PC-3 (cell line): Measurements from ENCODE around the gene SVIL. TPM values are rescaled to one million over a fixed set of nuclear protein-coding genes. Genes with fewer than 3 reads are reported as not detected.

Experiments
- ATAC-seq: fragments of 200-7000 bp; cut with Tn5 transposase; 2 replicates; pipeline ENCODE4 v1.9.1; 2020; ENCODE audit warnings: mild to moderate bottlenecking, moderate library complexity
- BruUV-seq: library from RNA; stranded (reverse); fragments of 400-500 nt; replicated peaks from 2 replicates; lab custom pipeline; 2021; lab: Mats Ljungman, UMichigan
- CTCF ChIA-PET: fragments of 300-600 bp; sonication (Branson Sonifier 250); formaldehyde crosslinking; loops from one replicate; lab custom pipeline; 2022; ENCODE audit warnings: antibody characterized with exemption; lab: Charles Lee
- POLR2A ChIA-PET: fragments of 300-600 bp; sonication (Branson Sonifier 250); formaldehyde crosslinking; loops from one replicate; lab custom pipeline; 2022; ENCODE audit warnings: antibody characterized with exemption; ENCODE audit not compliant: unreplicated experiment; lab: Charles Lee
- DNase-seq: peaks from one replicate; pipeline ENCODE4 v3.0.0-alpha.2; 2015
- H2AFZ ChIP-seq: fragments of 300-600 bp; sonication (generic); 2 replicates; pipeline ENCODE4 v1.6.0; 2016; ENCODE audit warnings: antibody characterized with exemption, low read length
- H3F3A ChIP-seq: fragments of 300-600 bp; sonication (generic); one replicate; pipeline ENCODE4 v1.6.0; 2017; ENCODE audit warnings: antibody characterized with exemption, low read length, control low read depth, mild to moderate bottlenecking; ENCODE audit not compliant: unreplicated experiment
- H3K27ac ChIP-seq: fragments of 300-600 bp; sonication (generic); 2 replicates; pipeline ENCODE4 v1.5.1; 2016; ENCODE audit warnings: mild to moderate bottlenecking, low read length
- H3K27me3 ChIP-seq: fragments of 300-600 bp; sonication (generic); 2 replicates; pipeline ENCODE4 v1.6.1; 2016; ENCODE audit warnings: low read length, mixed read lengths
- H3K36me3 ChIP-seq: fragments of 300-600 bp; sonication (generic); 2 replicates; pipeline ENCODE4 v1.6.1; 2016; ENCODE audit warnings: low read depth, mixed run types, low read length, mixed read lengths
- H3K4me1 ChIP-seq: fragments of 300-600 bp; sonication (generic); 2 replicates; pipeline ENCODE4 v1.5.1; 2016; ENCODE audit warnings: low read length; ENCODE audit not compliant: insufficient read depth
- H3K4me2 ChIP-seq: fragments of 300-600 bp; sonication (generic); 2 replicates; pipeline ENCODE4 v1.6.0; 2016; ENCODE audit warnings: low read length
- H3K4me3 ChIP-seq: fragments of 300-600 bp; sonication (generic); 2 replicates; pipeline ENCODE4 v1.5.1; 2016; ENCODE audit warnings: mild to moderate bottlenecking, low read length, mixed read lengths
- H3K79me2 ChIP-seq: fragments of 300-600 bp; sonication (generic); 2 replicates; pipeline ENCODE4 v1.6.1; 2017; ENCODE audit warnings: low read length, mixed read lengths
- H3K9ac ChIP-seq: fragments of 300-600 bp; sonication (generic); 2 replicates; pipeline ENCODE4 v1.6.0; 2016; ENCODE audit warnings: mild to moderate bottlenecking, low read length
- H3K9me2 ChIP-seq: fragments of 300-600 bp; sonication (generic); replicated peaks from 2 replicates; pipeline ENCODE4 v1.6.1; 2016; ENCODE audit warnings: mixed run types, low read length, mixed read lengths
- H3K9me3 ChIP-seq: fragments of 300-600 bp; sonication (generic); 2 replicates; pipeline ENCODE4 v1.6.1; 2016; ENCODE audit warnings: low read length, mixed read lengths
- H4K20me1 ChIP-seq: fragments of 300-600 bp; sonication (generic); 2 replicates; pipeline ENCODE4 v1.6.1; 2016; ENCODE audit warnings: low read length, mixed read lengths
- EZH2 ChIP-seq: fragments of 300-600 bp; sonication (generic); IDR thresholded peaks from one replicate; pipeline ENCODE4 v1.6.1; 2017; ENCODE audit warnings: antibody characterized with exemption, mild to moderate bottlenecking, low read length; ENCODE audit not compliant: unreplicated experiment
- EZH2phosphoT487 ChIP-seq: fragments of 300-600 bp; sonication (generic); IDR thresholded peaks from 2 replicates; pipeline ENCODE4 v1.6.1; 2018; ENCODE audit warnings: mild to moderate bottlenecking, antibody characterized with exemption, low read length, borderline replicate concordance
- intact Hi-C: fragments of 100-400 bp; cut with micrococcal nuclease; formaldehyde crosslinking; loops from 2 replicates; pipeline ENCODE4 v1.9.0; 2023
- total RNA-seq: library from RNA; depleted of rRNA; stranded (reverse); fragments of >200 nt; gene quantifications from 2 replicates; pipeline ENCODE4 v1.2.3, GENCODE V29; 2014
- TF ChIP-seq, protein P1 (sequence below): fragments of 300-600 bp; sonication (generic); conservative IDR thresholded peaks from 2 replicates; pipeline ENCODE4 v1.5.1; 2017; ENCODE audit warnings: antibody characterized with exemption, low read depth, mild to moderate bottlenecking, low read length

SVIL gene
- total RNA-seq, 1 experiment from 2014 or later, result 19.2 TPM

DNA sequence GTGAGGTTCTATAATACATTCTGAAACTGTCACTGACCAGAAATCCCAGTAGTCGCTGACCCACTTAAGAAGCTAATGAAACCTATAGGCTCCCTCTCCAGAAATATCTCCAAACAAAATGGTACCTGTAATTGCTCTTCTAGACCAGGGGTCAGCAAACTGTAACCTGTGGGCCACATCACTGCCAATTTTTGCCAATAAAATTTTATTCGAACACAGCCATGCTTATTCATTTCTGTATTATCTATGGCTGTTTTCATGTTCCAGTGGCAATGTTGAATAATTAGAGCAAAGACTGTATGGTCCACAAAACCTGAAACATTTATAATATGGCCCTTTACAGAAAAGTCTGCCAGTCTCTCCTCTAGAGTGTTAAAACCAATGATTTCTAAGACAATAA is 37.2 kb upstream of the SVIL start:
- DNase-seq (no peak), ATAC-seq (no peak)
- H3F3A ChIP-seq, result no peaks in the 10 kb centered on the region
- H4K20me1 ChIP-seq, result no peaks in the 10 kb centered on the region
- no peak overlapping the region for H3K27ac ChIP-seq
- H3K36me3 ChIP-seq, result peaks cover 21% of the 10 kb centered on the region
- intact Hi-C loops, result no loop called here
- no peak overlapping the region for H2AFZ ChIP-seq
- TF ChIP-seq EZH2phosphoT487, result no peak
- TF ChIP-seq, protein P1, sequence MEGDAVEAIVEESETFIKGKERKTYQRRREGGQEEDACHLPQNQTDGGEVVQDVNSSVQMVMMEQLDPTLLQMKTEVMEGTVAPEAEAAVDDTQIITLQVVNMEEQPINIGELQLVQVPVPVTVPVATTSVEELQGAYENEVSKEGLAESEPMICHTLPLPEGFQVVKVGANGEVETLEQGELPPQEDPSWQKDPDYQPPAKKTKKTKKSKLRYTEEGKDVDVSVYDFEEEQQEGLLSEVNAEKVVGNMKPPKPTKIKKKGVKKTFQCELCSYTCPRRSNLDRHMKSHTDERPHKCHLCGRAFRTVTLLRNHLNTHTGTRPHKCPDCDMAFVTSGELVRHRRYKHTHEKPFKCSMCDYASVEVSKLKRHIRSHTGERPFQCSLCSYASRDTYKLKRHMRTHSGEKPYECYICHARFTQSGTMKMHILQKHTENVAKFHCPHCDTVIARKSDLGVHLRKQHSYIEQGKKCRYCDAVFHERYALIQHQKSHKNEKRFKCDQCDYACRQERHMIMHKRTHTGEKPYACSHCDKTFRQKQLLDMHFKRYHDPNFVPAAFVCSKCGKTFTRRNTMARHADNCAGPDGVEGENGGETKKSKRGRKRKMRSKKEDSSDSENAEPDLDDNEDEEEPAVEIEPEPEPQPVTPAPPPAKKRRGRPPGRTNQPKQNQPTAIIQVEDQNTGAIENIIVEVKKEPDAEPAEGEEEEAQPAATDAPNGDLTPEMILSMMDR, result no peak
- TF ChIP-seq EZH2, result no peak
- H3K9me2 ChIP-seq, result no peaks in the 10 kb centered on the region
- ChIA-PET POLR2A (no interaction called here), CTCF (no interaction called here)
- no peaks in the 10 kb centered on the region for H3K9me3 ChIP-seq
- no peaks in the 10 kb centered on the region for H3K79me2 ChIP-seq
- BruUV-seq, result no TSS peak
- peaks cover 16% of the 10 kb centered on the region for H3K4me1 ChIP-seq
- no peak overlapping the region for H3K4me3 ChIP-seq
- no peak overlapping the region for H3K9ac ChIP-seq
- H3K4me2 ChIP-seq, result no peak overlapping the region
- no peaks in the 10 kb centered on the region for H3K27me3 ChIP-seq

DNA sequence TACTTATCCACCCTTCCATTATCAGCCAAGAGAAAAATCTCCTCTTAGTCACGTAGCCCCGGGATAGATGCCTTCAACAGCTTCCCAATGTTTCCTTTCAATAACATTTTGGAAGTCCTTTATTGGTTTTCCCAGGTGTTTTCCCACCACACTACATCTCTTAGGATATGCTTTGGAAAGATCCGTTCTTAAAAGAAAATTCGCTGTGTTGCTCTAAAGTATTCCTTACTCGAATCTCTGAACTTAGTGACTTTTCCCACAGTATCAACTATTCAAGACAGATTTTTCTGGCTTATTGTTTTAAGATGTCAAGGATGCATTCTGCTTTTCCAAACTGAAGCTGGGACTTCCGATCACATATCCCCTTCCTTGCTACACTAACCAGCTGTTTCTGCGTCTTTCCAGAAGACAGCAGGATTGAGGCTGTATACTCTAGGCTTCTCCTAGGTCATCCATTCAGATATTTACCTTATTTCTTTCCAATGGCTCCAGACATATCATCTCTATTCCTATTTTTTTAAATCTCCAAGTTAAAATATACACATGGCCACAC is 36.5 kb upstream of the SVIL start:
- ChIA-PET CTCF (no interaction called here), POLR2A (no interaction called here)
- Histone ChIP-seq H4K20me1 (no peaks in the 10 kb centered on the region), H3K27ac (no peak overlapping the region), H3K36me3 (peaks cover 15% of the 10 kb centered on the region), H3K9ac (no peak overlapping the region), H3K4me2 (no peak overlapping the region), H3K27me3 (no peaks in the 10 kb centered on the region), H3F3A (no peaks in the 10 kb centered on the region), H3K4me1 (peaks cover 16% of the 10 kb centered on the region), H2AFZ (no peak overlapping the region), H3K9me2 (no peaks in the 10 kb centered on the region), H3K4me3 (no peak overlapping the region), H3K79me2 (no peaks in the 10 kb centered on the region), H3K9me3 (no peaks in the 10 kb centered on the region)
- DNase-seq, result no peak
- intact Hi-C loops, result no loop called here
- BruUV-seq, result no TSS peak
- TF ChIP-seq, protein P1, result no peak
- TF ChIP-seq EZH2, result no peak
- no peak for TF ChIP-seq EZH2phosphoT487
- ATAC-seq, result no peak

DNA sequence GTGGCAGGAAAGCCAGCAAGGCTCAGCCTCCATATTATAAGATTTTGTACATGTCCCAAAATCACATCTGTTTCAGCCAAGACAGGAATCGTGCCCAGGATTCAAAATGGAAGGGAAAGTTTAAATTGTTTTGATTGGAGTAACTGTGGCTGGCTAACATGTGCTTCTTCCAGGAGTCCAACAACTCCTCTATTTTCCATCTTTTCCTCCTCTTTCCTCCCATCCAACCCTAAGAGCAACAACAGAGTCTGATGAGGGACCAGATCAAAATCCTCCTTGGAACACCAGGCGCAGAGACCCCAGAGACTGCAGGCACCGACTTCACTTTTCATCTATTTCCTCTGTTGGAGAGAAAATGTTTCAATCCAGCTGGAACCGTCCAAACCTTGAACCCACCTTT is 36.0 kb upstream of the SVIL start:
- ChIA-PET CTCF (no interaction called here), POLR2A (no interaction called here)
- Histone ChIP-seq H3K79me2 (no peaks in the 10 kb centered on the region), H3K9me2 (no peaks in the 10 kb centered on the region), H3K9me3 (no peaks in the 10 kb centered on the region), H3K27me3 (no peaks in the 10 kb centered on the region), H2AFZ (no peak overlapping the region), H3K36me3 (peaks cover 9% of the 10 kb centered on the region), H3K9ac (no peak overlapping the region), H3K27ac (no peak overlapping the region), H3K4me1 (peaks cover 16% of the 10 kb centered on the region), H4K20me1 (no peaks in the 10 kb centered on the region), H3F3A (no peaks in the 10 kb centered on the region), H3K4me3 (no peak overlapping the region), H3K4me2 (no peak overlapping the region)
- TF ChIP-seq EZH2, result no peak
- ATAC-seq (no peak), DNase-seq (no peak)
- no TSS peak for BruUV-seq
- intact Hi-C loops, result no loop called here
